Activated CD4-positive, CD25-positive, alpha-beta regulatory T cell (primary cell): ENCODE data around the gene COG5.

Source experiments
- DNase-seq, 4 experiments: peaks; one replicate each; lab custom pipeline; 2025; lab: John Stamatoyannopoulos, UW

The COG5 gene

GRCh38 chr7:107394276-107394675 lies 169.4 kb downstream of the COG5 start:
- DNase-seq: no peak

GRCh38 chr7:107392830-107393229 lies 170.9 kb downstream of the COG5 start:
- no peak for DNase-seq

- DNase-seq: no peak
Observed at GRCh38 chr7:107390916-107391315, 172.8 kb downstream of the COG5 start.

- DNase-seq: no peak
Observed at GRCh38 chr7:107388604-107389003, 175.1 kb downstream of the COG5 start.

- DNase-seq: no peak
Observed at GRCh38 chr7:107387573-107388219, 176.0 kb downstream of the COG5 start.

GRCh38 chr7:107387128-107387527 lies 176.6 kb downstream of the COG5 start:
- DNase-seq: no peak

- DNase-seq: no peak
Observed at GRCh38 chr7:107386548-107387102, 177.1 kb downstream of the COG5 start.

- no peak for DNase-seq
Observed at GRCh38 chr7:107384025-107384424, 179.7 kb downstream of the COG5 start.

- no peak for DNase-seq
Observed at GRCh38 chr7:107383203-107383602, 180.5 kb downstream of the COG5 start.

- DNase-seq: no peak
Observed at GRCh38 chr7:107381453-107381852, 182.3 kb downstream of the COG5 start.

GRCh38 chr7:107373354-107373753 lies 190.4 kb downstream of the COG5 start:
- no peak for DNase-seq

- DNase-seq: no peak
Observed at GRCh38 chr7:107372298-107372697, 191.4 kb downstream of the COG5 start.

GRCh38 chr7:107370816-107371215 lies 192.9 kb downstream of the COG5 start:
- DNase-seq: no peak

GRCh38 chr7:107364787-107365186 lies 198.9 kb downstream of the COG5 start:
- no peak for DNase-seq

- DNase-seq: no peak
Observed at GRCh38 chr7:107359520-107360316, 204.0 kb downstream of the COG5 start.

GRCh38 chr7:107355616-107356015 lies 208.1 kb downstream of the COG5 start:
- DNase-seq: no peak

GRCh38 chr7:107354640-107355039 lies 209.1 kb downstream of the COG5 start:
- DNase-seq: no peak

- no peak for DNase-seq
Observed at GRCh38 chr7:107353701-107354100, 210.0 kb downstream of the COG5 start.

- no peak for DNase-seq
Observed at GRCh38 chr7:107345898-107346297, 217.8 kb downstream of the COG5 start.

GRCh38 chr7:107344799-107345198 lies 218.9 kb downstream of the COG5 start:
- no peak for DNase-seq

- no peak for DNase-seq
Observed at GRCh38 chr7:107344286-107344685, 219.4 kb downstream of the COG5 start.

- no peak for DNase-seq
Observed at GRCh38 chr7:107338080-107338479, 225.6 kb downstream of the COG5 start.
